T47D (cell line): ENCODE data around the gene MRPL11.
"Not testable (repeated sequence)": the region's sequence is repeated elsewhere in the genome, so short reads cannot be mapped to it uniquely, and the experiment has no call there.

ENCODE experiments used
- DNase-seq, 2 experiments: peaks; one replicate each; pipeline versions ENCODE4 v3.0.0 to v3.0.0-alpha.2; 2011 to 2012; ENCODE audit warnings: low read depth in 1 of 2, low spot score in 1 of 2
- JUND ChIP-seq: IDR thresholded peaks from 2 replicates; pipeline ENCODE4 v1.6.1; 2012; ENCODE audit warnings: low read depth
- in situ Hi-C: cut with HindIII; loops from 2 replicates; pipeline ENCODE4 v1.10.0; 2016; ENCODE audit warnings: low sequenced_read_pairs, low pct_unique_long_range_greater_than_20kb

The MRPL11 gene

DNA sequence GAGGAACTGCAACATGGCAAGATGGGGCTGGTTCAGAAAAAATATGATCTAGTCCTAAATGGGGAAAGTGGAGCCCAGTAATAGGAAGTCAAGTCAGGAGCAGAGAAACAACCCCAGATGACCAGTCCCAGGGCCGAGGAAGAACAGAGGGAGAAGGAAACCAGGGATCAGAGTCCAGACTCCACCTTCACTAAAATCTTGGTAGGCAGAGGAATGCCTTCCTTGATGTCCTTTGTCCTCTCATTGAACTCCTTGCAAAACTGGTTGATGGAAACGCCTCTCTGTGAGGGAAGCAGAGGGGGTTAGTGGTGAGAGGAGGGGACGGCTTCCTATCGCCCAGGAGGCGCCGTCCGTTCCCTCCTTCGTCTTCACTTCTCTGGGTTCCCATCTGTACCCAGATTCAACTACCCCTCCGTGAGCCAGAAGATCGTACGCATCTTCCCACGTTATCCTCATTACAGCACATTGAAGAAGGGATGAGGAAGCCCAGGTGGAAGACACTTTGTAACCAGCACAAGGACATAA lies 607 bp downstream of the MRPL11 start:
- no peak for DNase-seq
- in situ Hi-C loops, result no loop called here
- no peak for TF ChIP-seq JUND

DNA sequence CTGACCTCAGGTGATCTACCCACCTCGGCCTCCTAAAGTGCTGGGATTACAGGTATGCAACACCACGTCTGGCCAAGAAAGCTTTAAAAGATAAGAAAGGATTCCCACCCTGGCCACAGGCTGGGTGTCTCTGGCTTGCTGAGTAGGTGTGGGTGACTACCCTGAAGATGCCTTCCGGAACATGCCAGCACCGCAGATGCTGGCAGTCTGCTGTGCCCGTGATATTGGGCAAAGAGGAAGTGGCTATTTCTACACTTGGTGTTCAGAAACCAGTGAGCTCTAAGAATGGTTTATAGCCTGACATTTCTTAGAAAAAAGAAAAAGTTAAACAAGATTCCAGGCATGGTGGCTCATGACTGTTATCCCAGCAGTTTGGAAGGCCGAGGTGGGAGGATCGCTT lies 6.1 kb downstream of the MRPL11 start:
- no peak for TF ChIP-seq JUND
- no peak for DNase-seq
- in situ Hi-C loops, result no loop called here

DNA sequence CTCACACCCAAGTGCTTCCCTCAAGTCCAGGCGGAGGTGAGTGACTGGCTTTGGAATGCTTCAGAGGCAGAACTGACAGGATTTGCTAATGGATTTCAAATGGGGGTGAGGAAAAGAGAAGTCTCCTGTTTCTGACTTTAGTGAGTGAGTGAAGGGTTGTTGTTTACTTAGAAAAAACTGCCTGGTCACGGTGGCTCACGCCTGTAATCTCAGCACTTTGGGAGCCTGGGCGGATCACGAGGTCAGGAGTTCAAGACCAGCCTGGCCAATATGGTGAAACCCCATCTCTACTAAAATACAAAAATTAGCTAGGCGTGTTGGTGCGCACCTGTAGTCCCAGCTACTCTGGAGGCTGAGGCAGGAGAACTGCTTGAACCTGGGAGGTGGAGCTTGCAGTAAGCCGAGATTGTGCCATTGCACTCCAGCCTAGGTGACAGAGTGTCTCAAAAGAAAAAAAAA lies 6.7 kb downstream of the MRPL11 start:
- DNase-seq, in situ Hi-C loops: not testable (repeated sequence)

- DNase-seq, in situ Hi-C loops: not testable (repeated sequence)
Measured at GRCh38 chr11:66431287-66431686, 7.4 kb downstream of the MRPL11 start.

GRCh38 chr11:66429983-66430602 lies 8.6 kb downstream of the MRPL11 start:
- in situ Hi-C loops, result no loop called here
- DNase-seq, result peak; percentile 79 to 81

DNA sequence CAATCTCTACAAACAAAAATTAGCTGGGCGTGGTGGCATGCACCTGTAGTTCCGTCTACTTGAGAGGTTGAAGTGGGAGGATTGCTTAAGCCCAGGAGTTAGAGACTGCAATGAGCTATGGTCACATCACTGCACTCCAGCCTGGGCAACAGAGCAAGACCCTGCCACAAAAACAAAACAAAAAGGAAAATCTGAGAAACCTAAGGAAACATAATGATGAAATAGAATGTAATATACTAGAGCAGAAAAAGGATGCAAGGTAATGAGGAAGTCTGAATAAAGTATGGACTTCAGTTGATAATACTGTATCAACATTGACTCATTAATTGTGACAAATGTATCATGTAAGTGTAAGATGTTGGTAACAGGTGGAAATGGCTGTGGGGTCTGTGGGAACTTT lies 9.7 kb downstream of the MRPL11 start:
- in situ Hi-C loops, result no loop called here
- DNase-seq, result no peak
- no peak for TF ChIP-seq JUND

More at GRCh38 chr11:66429983-66430602, 8.6 kb downstream of the MRPL11 start:
- no peak for TF ChIP-seq JUND

DNA sequence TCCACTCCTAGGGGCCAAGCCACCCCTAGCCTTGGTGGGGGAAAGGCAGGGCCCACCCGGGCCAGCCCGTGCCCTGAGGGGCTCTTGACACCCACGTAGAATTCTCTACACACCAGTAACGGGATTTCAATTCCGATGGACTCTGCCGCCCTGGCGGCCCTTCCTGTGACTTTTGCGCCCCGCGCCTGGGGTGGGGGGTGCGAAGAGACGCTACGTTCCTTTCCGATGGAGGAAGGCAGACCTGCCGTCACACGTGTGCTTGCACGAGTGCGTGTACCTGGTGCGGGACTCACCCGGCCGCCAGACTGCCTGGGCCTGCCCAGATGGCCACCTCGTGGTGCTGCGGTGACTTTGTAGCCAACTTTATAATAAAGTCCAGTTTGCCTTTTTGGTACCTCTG lies 12.3 kb downstream of the MRPL11 start:
- no peak for TF ChIP-seq JUND
- in situ Hi-C loops, result no loop called here
- DNase-seq, result no peak

GRCh38 chr11:66421492-66422205 lies 17.0 kb downstream of the MRPL11 start:
- DNase-seq, result peak; percentile 95 to 96
- in situ Hi-C loops, result no loop called here
- TF ChIP-seq JUND, result no peak

GRCh38 chr11:66420671-66421476 lies 17.8 kb downstream of the MRPL11 start, which contains the start of gene NPAS4:
NPAS4 (plus strand) TSS chr11:66421035; CDS start chr11:66421180, 145 bp downstream.
- in situ Hi-C loops, result no loop called here
- no peak for TF ChIP-seq JUND
- no peak for DNase-seq

GRCh38 chr11:66419825-66420224 lies 18.8 kb downstream of the MRPL11 start:
- no peak for TF ChIP-seq JUND
- in situ Hi-C loops, result no loop called here
- no peak for DNase-seq

GRCh38 chr11:66418986-66419308 lies 19.7 kb downstream of the MRPL11 start:
- no peak for TF ChIP-seq JUND
- in situ Hi-C loops, result no loop called here
- no peak for DNase-seq

DNA sequence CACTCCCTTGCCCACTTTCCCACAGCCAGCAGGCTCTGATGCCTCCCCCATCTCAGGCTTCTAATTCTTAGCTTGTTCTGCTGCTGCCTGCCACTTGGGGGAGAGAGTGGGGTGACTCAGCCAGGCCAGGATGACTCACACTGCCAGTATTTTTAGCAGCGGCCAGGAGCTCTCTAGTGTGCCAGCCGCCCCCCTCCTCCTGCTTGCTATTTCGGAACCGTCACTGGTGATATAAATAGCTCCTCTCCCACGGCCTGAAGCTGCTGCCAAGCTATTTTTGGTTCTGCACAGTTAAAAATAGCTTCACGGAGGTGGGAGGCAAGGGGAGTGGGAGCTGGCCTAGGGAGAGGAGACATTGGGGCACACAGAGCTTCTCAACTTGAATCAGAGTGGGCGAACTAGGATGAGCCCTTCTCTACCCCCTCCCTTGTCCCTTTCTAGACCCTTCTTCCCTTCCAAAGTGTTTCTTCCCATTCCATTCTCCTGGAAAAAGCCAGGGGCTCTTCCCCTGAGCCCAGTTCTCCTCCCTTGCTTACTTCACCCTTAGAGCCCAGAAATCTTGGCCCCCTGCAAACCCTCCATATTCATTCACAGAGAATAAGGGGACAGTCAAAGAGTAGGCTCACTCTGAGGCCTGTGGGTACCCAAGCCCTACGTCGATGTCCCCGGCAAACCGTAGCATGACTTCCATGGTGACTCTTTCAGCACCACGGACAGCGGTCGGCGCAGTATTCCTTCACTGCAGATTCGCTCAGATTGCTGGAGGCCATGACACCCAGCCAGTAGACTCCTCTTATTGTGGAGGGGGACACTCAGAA lies 20.3 kb downstream of the MRPL11 start:
- no peak; the same call in 1 of the 2 replicates for TF ChIP-seq JUND
- peak; percentile 83 to 87 for DNase-seq
- in situ Hi-C loops, result no loop called here
